ENCODE results near the gene CITED4. TPM values are rescaled to one million over a fixed set of nuclear protein-coding genes. Genes with fewer than 3 reads are reported as not detected.
A peak's percentile ranks its signal among the peaks of the same experiment; 100 is the strongest.

Gene CITED4
- total and polyA plus RNA-seq, 9 of the 15 experiments (the other 6 are each of a cell fraction or from before 2014, with no cell fraction given) = 0.11 to 1.2 (median 0.17) TPM; not detected in 2

DNA sequence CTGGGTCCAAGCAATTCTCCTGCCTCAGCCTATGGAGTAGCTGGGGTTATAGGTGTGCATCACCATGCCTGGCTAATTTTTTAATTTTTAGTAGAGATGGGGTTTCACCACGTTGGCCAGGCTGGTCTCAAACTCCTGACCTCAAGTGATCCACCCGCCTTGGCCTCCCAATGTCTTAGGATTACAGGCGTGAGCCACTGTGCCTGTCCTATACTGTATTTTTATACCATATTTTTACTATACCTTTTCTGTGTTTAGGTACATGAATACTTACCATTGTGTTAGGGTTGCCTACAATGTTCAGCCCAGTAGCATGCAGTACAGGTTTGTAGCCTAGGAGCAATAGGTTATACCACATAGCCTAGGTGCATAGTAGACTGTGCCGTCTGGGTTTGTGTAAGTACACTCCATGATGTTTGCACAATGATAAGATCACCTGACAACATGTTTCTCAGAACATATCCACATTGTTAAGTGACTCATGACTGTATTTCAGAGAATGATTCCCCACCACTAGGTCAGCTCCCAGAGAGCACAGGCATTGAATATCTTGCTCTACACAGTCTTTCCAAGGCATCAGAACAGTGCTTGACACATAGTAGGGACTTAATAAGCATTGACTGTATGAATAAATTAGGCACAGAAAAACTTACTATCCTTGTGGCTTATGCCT, 6.0 kb upstream of the CITED4 start (continued):
- TF ChIP-seq, protein P1, sequence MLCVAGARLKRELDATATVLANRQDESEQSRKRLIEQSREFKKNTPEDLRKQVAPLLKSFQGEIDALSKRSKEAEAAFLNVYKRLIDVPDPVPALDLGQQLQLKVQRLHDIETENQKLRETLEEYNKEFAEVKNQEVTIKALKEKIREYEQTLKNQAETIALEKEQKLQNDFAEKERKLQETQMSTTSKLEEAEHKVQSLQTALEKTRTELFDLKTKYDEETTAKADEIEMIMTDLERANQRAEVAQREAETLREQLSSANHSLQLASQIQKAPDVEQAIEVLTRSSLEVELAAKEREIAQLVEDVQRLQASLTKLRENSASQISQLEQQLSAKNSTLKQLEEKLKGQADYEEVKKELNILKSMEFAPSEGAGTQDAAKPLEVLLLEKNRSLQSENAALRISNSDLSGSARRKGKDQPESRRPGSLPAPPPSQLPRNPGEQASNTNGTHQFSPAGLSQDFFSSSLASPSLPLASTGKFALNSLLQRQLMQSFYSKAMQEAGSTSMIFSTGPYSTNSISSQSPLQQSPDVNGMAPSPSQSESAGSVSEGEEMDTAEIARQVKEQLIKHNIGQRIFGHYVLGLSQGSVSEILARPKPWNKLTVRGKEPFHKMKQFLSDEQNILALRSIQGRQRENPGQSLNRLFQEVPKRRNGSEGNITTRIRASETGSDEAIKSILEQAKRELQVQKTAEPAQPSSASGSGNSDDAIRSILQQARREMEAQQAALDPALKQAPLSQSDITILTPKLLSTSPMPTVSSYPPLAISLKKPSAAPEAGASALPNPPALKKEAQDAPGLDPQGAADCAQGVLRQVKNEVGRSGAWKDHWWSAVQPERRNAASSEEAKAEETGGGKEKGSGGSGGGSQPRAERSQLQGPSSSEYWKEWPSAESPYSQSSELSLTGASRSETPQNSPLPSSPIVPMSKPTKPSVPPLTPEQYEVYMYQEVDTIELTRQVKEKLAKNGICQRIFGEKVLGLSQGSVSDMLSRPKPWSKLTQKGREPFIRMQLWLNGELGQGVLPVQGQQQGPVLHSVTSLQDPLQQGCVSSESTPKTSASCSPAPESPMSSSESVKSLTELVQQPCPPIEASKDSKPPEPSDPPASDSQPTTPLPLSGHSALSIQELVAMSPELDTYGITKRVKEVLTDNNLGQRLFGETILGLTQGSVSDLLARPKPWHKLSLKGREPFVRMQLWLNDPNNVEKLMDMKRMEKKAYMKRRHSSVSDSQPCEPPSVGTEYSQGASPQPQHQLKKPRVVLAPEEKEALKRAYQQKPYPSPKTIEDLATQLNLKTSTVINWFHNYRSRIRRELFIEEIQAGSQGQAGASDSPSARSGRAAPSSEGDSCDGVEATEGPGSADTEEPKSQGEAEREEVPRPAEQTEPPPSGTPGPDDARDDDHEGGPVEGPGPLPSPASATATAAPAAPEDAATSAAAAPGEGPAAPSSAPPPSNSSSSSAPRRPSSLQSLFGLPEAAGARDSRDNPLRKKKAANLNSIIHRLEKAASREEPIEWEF (CRISPR knock-in tag; IDR thresholded peaks at IDR 0.05) = 0 out of 2 replicates have a peak, but pooled peaks have one; percentile 8
- TF ChIP-seq HDAC6 (IDR thresholded peaks at IDR 0.05; ENCODE audit: low read depth, low read length) (no peak), SLC30A9 (CRISPR knock-in tag; IDR thresholded peaks at IDR 0.05) (no peak), ELF1 (tag; IDR thresholded peaks at IDR 0.05) (no peak), ZNF444 (CRISPR knock-in tag; IDR thresholded peaks at IDR 0.05) (no peak), ILK (tag; IDR thresholded peaks at IDR 0.05; ENCODE audit: borderline replicate concordance, low read depth) (no peak), ZNF224 (CRISPR knock-in tag; IDR thresholded peaks at IDR 0.05) (no peak), NR2C1 (IDR thresholded peaks at IDR 0.05) (no peak), NR2C1 (tag; IDR thresholded peaks at IDR 0.05) (peak; percentile 65), ZSCAN29 (IDR thresholded peaks at IDR 0.05) (no peak), GMEB1 (CRISPR knock-in tag; IDR thresholded peaks at IDR 0.05) (no peak), ZNF41 (CRISPR knock-in tag; conservative IDR thresholded peaks at IDR 0.05) (no peak), NFE2L1 (tag; IDR thresholded peaks at IDR 0.05; ENCODE audit: borderline replicate concordance, low read depth) (no peak)
- TF ChIP-seq, protein P2, sequence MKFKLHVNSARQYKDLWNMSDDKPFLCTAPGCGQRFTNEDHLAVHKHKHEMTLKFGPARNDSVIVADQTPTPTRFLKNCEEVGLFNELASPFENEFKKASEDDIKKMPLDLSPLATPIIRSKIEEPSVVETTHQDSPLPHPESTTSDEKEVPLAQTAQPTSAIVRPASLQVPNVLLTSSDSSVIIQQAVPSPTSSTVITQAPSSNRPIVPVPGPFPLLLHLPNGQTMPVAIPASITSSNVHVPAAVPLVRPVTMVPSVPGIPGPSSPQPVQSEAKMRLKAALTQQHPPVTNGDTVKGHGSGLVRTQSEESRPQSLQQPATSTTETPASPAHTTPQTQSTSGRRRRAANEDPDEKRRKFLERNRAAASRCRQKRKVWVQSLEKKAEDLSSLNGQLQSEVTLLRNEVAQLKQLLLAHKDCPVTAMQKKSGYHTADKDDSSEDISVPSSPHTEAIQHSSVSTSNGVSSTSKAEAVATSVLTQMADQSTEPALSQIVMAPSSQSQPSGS (CRISPR knock-in tag; IDR thresholded peaks at IDR 0.05) = no peak
- TF ChIP-seq, protein P3, sequence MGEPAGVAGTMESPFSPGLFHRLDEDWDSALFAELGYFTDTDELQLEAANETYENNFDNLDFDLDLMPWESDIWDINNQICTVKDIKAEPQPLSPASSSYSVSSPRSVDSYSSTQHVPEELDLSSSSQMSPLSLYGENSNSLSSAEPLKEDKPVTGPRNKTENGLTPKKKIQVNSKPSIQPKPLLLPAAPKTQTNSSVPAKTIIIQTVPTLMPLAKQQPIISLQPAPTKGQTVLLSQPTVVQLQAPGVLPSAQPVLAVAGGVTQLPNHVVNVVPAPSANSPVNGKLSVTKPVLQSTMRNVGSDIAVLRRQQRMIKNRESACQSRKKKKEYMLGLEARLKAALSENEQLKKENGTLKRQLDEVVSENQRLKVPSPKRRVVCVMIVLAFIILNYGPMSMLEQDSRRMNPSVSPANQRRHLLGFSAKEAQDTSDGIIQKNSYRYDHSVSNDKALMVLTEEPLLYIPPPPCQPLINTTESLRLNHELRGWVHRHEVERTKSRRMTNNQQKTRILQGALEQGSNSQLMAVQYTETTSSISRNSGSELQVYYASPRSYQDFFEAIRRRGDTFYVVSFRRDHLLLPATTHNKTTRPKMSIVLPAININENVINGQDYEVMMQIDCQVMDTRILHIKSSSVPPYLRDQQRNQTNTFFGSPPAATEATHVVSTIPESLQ (CRISPR knock-in tag; IDR thresholded peaks at IDR 0.05) = no peak
- TF ChIP-seq, protein P4, sequence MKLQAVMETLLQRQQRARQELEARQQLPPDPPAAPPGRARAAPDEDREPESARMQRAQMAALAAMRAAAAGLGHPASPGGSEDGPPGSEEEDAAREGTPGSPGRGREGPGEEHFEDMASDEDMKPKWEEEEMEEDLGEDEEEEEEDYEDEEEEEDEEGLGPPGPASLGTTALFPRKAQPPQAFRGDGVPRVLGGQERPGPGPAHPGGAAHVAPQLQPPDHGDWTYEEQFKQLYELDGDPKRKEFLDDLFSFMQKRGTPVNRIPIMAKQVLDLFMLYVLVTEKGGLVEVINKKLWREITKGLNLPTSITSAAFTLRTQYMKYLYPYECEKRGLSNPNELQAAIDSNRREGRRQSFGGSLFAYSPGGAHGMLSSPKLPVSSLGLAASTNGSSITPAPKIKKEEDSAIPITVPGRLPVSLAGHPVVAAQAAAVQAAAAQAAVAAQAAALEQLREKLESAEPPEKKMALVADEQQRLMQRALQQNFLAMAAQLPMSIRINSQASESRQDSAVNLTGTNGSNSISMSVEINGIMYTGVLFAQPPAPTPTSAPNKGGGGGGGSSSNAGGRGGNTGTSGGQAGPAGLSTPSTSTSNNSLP (IDR thresholded peaks at IDR 0.05; ENCODE audit: borderline replicate concordance, low read depth, low read length) = peak; percentile 69; the same call in 1 of the 2 replicates

Data from K562 (cell line).